Measurements from ENCODE around the gene TMEM40.

The TMEM40 gene

GRCh38 chr3:12764171-12764776, 5.2 kb upstream of the TMEM40 start:
- no peak for DNase-seq (ENCODE audit: extremely low spot score)
- ChIA-PET POLR2A (no interaction called here), CTCF (interaction anchor here (0.7 kb wide), 1 partner anchor 43 kb away, joined by 7 read pairs; no protein-coding TSS in a partner anchor)
- TF ChIP-seq BHLHE40 (IDR thresholded peaks at IDR 0.05; ENCODE audit: borderline replicate concordance), result no peak
- TF ChIP-seq LEF1 (IDR thresholded peaks at IDR 0.05; ENCODE audit: borderline replicate concordance), result no peak
- no peak for TF ChIP-seq ARNT (IDR thresholded peaks at IDR 0.05)
- TF ChIP-seq ELF4 (IDR thresholded peaks at IDR 0.05), result no peak
- no peak for TF ChIP-seq HDGF (IDR thresholded peaks at IDR 0.05; ENCODE audit: borderline replicate concordance)
- no peak for TF ChIP-seq SUZ12 (IDR thresholded peaks at IDR 0.05)
- TF ChIP-seq FOXA1 (IDR thresholded peaks at IDR 0.05), result no peak
- TF ChIP-seq ZNF384 (IDR thresholded peaks at IDR 0.05), result no peak

GRCh38 chr3:12759693-12760565, 870 bp upstream of the TMEM40 start:
- CTCF ChIA-PET, result no interaction called here
- POLR2A ChIA-PET, result interaction anchor here (0.7 kb wide), 1 partner anchor 37 kb away, joined by 3 read pairs; the partner anchor contains the start of gene CAND2
- TF ChIP-seq ZNF384 (IDR thresholded peaks at IDR 0.05), result no peak
- no peak for TF ChIP-seq ELF4 (IDR thresholded peaks at IDR 0.05)
- no peak for TF ChIP-seq CTBP1 (IDR thresholded peaks at IDR 0.05; ENCODE audit: borderline replicate concordance)
- TF ChIP-seq FOXM1 (IDR thresholded peaks at IDR 0.05; ENCODE audit: borderline replicate concordance), result no peak
- no peak for TF ChIP-seq L3MBTL2 (conservative IDR thresholded peaks at IDR 0.05)
- no peak for TF ChIP-seq FOXK2 (IDR thresholded peaks at IDR 0.05)
- no peak for TF ChIP-seq HDGF (IDR thresholded peaks at IDR 0.05; ENCODE audit: borderline replicate concordance)
- no peak for TF ChIP-seq SUZ12 (IDR thresholded peaks at IDR 0.05)
- no peak for TF ChIP-seq TARDBP (IDR thresholded peaks at IDR 0.05)
- no peak for TF ChIP-seq BHLHE40 (IDR thresholded peaks at IDR 0.05; ENCODE audit: borderline replicate concordance)
- no peak for TF ChIP-seq ARNT (IDR thresholded peaks at IDR 0.05)
- TF ChIP-seq NFRKB (IDR thresholded peaks at IDR 0.05), result no peak
- no peak for TF ChIP-seq LEF1 (IDR thresholded peaks at IDR 0.05; ENCODE audit: borderline replicate concordance)
- DNase-seq (ENCODE audit: extremely low spot score), result no peak

GRCh38 chr3:12758025-12758781, 856 bp downstream of the TMEM40 start:
- TF ChIP-seq ZNF384 (IDR thresholded peaks at IDR 0.05) (no peak; the same call in 1 of the 2 replicates), FOXA1 (IDR thresholded peaks at IDR 0.05) (no peak), TARDBP (IDR thresholded peaks at IDR 0.05) (no peak), HDGF (IDR thresholded peaks at IDR 0.05; ENCODE audit: borderline replicate concordance) (no peak), L3MBTL2 (conservative IDR thresholded peaks at IDR 0.05) (no peak), LEF1 (IDR thresholded peaks at IDR 0.05; ENCODE audit: borderline replicate concordance) (no peak), FOXK2 (IDR thresholded peaks at IDR 0.05) (no peak), SP1 (IDR thresholded peaks at IDR 0.05) (no peak), SUZ12 (IDR thresholded peaks at IDR 0.05) (no peak), ELF4 (IDR thresholded peaks at IDR 0.05) (no peak), PKNOX1 (IDR thresholded peaks at IDR 0.05) (no peak), FOXM1 (IDR thresholded peaks at IDR 0.05; ENCODE audit: borderline replicate concordance) (no peak), BHLHE40 (IDR thresholded peaks at IDR 0.05; ENCODE audit: borderline replicate concordance) (no peak), NFRKB (IDR thresholded peaks at IDR 0.05) (no peak), CTBP1 (IDR thresholded peaks at IDR 0.05; ENCODE audit: borderline replicate concordance) (no peak), ARNT (IDR thresholded peaks at IDR 0.05) (no peak)
- ChIA-PET POLR2A (no interaction called here), CTCF (interaction anchor here (0.5 kb wide), 1 partner anchor 95 kb away, joined by 6 read pairs; no protein-coding TSS in a partner anchor)
- no peak for DNase-seq (ENCODE audit: extremely low spot score)

- POLR2A ChIA-PET, result no interaction called here
- no peak for DNase-seq (ENCODE audit: extremely low spot score)
- TF ChIP-seq L3MBTL2 (conservative IDR thresholded peaks at IDR 0.05), result no peak
- TF ChIP-seq FOXA1 (IDR thresholded peaks at IDR 0.05), result no peak
- TF ChIP-seq SP1 (IDR thresholded peaks at IDR 0.05), result no peak
- no peak for TF ChIP-seq LEF1 (IDR thresholded peaks at IDR 0.05; ENCODE audit: borderline replicate concordance)
- no peak for TF ChIP-seq ELF4 (IDR thresholded peaks at IDR 0.05)
- no peak for TF ChIP-seq TARDBP (IDR thresholded peaks at IDR 0.05)
- no peak for TF ChIP-seq HDGF (IDR thresholded peaks at IDR 0.05; ENCODE audit: borderline replicate concordance)
- no peak for TF ChIP-seq BHLHE40 (IDR thresholded peaks at IDR 0.05; ENCODE audit: borderline replicate concordance)
- no peak for TF ChIP-seq PKNOX1 (IDR thresholded peaks at IDR 0.05)
- no peak for TF ChIP-seq ZNF384 (IDR thresholded peaks at IDR 0.05)
- TF ChIP-seq NFRKB (IDR thresholded peaks at IDR 0.05), result no peak
- TF ChIP-seq CTBP1 (IDR thresholded peaks at IDR 0.05; ENCODE audit: borderline replicate concordance), result no peak
- TF ChIP-seq ARNT (IDR thresholded peaks at IDR 0.05), result no peak
- TF ChIP-seq FOXK2 (IDR thresholded peaks at IDR 0.05), result no peak
- TF ChIP-seq FOXM1 (IDR thresholded peaks at IDR 0.05; ENCODE audit: borderline replicate concordance), result no peak
- CTCF ChIA-PET, result interaction anchor here (0.6 kb wide), 1 partner anchor 247 kb away, joined by 4 read pairs; no protein-coding TSS in a partner anchor
These were observed 2.4 kb downstream of the TMEM40 start for GRCh38 chr3:12756635-12757034.

- ChIA-PET POLR2A (no interaction called here), CTCF (no interaction called here)
- DNase-seq (ENCODE audit: extremely low spot score), result no peak
- TF ChIP-seq FOXM1 (IDR thresholded peaks at IDR 0.05; ENCODE audit: borderline replicate concordance), result no peak
These were observed 2.9 kb downstream of the TMEM40 start for GRCh38 chr3:12756175-12756574.

- POLR2A ChIA-PET, result no interaction called here
These were observed 3.3 kb downstream of the TMEM40 start for GRCh38 chr3:12755754-12756153.

More at GRCh38 chr3:12755754-12756153, 3.3 kb downstream of the TMEM40 start:
- no peak for DNase-seq (ENCODE audit: extremely low spot score)
- CTCF ChIA-PET, result no interaction called here
- TF ChIP-seq TARDBP (IDR thresholded peaks at IDR 0.05), result no peak
- no peak for TF ChIP-seq ELF4 (IDR thresholded peaks at IDR 0.05)
- TF ChIP-seq PKNOX1 (IDR thresholded peaks at IDR 0.05), result no peak
